ENCODE results near the gene INPPL1.
"Not testable (repeated sequence)": the region's sequence is repeated elsewhere in the genome, so short reads cannot be mapped to it uniquely, and the experiment has no call there.

INPPL1 gene, protein sequence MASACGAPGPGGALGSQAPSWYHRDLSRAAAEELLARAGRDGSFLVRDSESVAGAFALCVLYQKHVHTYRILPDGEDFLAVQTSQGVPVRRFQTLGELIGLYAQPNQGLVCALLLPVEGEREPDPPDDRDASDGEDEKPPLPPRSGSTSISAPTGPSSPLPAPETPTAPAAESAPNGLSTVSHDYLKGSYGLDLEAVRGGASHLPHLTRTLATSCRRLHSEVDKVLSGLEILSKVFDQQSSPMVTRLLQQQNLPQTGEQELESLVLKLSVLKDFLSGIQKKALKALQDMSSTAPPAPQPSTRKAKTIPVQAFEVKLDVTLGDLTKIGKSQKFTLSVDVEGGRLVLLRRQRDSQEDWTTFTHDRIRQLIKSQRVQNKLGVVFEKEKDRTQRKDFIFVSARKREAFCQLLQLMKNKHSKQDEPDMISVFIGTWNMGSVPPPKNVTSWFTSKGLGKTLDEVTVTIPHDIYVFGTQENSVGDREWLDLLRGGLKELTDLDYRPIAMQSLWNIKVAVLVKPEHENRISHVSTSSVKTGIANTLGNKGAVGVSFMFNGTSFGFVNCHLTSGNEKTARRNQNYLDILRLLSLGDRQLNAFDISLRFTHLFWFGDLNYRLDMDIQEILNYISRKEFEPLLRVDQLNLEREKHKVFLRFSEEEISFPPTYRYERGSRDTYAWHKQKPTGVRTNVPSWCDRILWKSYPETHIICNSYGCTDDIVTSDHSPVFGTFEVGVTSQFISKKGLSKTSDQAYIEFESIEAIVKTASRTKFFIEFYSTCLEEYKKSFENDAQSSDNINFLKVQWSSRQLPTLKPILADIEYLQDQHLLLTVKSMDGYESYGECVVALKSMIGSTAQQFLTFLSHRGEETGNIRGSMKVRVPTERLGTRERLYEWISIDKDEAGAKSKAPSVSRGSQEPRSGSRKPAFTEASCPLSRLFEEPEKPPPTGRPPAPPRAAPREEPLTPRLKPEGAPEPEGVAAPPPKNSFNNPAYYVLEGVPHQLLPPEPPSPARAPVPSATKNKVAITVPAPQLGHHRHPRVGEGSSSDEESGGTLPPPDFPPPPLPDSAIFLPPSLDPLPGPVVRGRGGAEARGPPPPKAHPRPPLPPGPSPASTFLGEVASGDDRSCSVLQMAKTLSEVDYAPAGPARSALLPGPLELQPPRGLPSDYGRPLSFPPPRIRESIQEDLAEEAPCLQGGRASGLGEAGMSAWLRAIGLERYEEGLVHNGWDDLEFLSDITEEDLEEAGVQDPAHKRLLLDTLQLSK

DNA sequence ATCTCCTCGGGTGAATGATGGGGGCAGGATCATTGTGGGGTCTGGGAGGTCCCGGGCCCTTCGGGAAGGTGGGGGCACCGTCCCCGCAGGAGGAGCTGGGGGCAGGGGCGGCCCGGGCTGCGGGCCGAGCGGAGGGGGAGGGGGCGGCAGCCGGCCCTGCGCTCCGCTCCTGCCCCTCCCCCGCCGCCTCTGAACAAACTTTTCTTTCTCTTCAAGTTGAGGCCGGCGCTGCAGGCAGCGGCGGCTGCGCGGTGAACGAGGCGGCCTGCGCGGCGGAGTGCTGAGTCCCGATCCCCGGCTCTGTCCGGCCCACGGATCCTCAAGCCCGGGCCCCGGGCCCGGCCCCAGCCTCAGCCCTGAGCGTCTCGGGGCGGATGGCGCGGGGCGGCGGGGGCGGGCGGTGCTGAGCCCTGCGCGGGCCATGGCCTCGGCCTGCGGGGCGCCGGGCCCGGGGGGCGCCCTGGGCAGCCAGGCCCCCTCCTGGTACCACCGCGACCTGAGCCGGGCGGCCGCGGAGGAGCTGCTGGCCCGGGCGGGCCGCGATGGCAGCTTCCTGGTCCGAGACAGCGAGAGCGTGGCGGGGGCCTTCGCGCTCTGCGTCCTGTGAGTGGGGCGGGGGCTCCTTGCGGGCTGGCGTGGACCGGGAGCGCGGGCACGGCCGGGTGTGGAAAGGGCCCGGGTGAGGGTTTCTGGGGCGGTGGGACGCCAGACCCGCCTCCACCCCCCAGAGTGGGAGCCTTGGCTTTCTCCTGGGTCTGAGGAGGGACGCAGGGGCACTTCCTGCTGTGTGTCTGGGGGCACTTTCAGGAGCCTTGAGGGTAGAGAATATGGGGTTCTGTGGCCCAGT, at the start of gene INPPL1:
Gene INPPL1 (plus strand): TSS at position 204 of the 847 bp plus-strand sequence. CDS start 218 bp downstream, at position 422.
- TF ChIP-seq, protein P1, sequence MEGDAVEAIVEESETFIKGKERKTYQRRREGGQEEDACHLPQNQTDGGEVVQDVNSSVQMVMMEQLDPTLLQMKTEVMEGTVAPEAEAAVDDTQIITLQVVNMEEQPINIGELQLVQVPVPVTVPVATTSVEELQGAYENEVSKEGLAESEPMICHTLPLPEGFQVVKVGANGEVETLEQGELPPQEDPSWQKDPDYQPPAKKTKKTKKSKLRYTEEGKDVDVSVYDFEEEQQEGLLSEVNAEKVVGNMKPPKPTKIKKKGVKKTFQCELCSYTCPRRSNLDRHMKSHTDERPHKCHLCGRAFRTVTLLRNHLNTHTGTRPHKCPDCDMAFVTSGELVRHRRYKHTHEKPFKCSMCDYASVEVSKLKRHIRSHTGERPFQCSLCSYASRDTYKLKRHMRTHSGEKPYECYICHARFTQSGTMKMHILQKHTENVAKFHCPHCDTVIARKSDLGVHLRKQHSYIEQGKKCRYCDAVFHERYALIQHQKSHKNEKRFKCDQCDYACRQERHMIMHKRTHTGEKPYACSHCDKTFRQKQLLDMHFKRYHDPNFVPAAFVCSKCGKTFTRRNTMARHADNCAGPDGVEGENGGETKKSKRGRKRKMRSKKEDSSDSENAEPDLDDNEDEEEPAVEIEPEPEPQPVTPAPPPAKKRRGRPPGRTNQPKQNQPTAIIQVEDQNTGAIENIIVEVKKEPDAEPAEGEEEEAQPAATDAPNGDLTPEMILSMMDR (IDR thresholded peaks at IDR 0.05; ENCODE audit: low read length, missing control alignments), result no peak
- peak; percentile 37 for DNase-seq (ENCODE audit: low read depth)
- peak within 1 kb of the TSS; percentile 96 for H3K4me3 ChIP-seq (replicated peaks; ENCODE audit: low read depth, low read length)

DNA sequence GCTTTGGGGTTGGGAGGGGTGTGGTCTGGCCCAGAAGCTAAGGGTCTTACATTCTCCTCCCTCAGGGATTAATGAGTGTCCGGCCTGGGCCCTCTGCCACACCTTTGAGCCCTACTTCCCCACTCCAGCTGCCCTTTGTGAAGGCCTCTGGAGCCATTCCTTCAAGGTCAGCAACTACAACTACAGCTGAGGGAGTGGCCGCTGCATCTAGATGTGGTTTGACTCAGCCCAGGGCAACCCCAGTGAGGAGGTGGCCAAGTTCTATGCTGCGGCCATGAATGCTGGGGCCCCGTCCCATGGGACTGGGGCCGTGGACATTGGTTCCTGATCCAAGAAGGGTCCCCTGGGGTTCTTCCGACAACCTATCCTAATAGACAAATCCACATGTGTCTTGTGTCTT, 46.9 kb upstream of the INPPL1 start:
- DNase-seq (ENCODE audit: low read depth), result no peak
- H3K4me3 ChIP-seq (replicated peaks; ENCODE audit: low read depth, low read length), result no peak overlapping the region
- TF ChIP-seq, protein P1 (IDR thresholded peaks at IDR 0.05; ENCODE audit: low read length, missing control alignments), result no peak

DNA sequence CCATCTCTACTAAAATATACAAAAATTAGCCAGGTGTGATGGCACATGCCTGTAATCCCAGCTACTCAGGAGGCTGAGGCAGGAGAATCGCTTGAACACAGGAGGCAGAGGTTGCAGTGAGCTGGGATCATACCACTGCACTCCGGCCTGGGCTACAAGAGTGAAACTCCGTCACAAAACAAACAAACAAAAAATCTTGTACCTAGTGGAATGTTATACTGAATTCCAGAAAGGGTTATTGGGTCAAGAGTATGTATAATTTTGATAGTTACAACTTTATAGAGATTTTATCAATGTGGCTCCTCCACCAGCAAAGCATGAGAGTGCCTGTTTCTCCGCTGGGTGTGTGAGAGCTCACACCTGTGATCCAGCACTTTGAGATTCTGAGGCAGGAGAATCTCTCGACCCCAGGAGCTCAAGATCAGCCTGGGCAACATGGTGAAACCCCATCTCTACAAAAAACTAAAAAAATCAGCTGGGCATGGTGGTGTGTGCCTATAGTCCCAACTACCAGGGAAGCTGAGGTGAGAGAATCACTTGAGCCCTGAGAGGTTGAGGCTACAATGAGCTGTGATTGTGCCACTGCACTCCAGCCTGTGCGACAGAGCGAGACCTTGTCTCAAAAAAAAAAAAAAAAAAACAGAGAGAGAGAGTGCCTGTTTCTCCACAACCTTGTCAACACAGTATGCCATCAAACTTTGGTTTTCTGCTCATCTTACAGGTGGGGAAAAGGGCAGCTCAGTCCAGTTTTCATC, 45.3 kb upstream of the INPPL1 start:
- TF ChIP-seq, protein P1 (IDR thresholded peaks at IDR 0.05; ENCODE audit: low read length, missing control alignments), result no peak
- no peak overlapping the region for H3K4me3 ChIP-seq (replicated peaks; ENCODE audit: low read depth, low read length)
- no peak for DNase-seq (ENCODE audit: low read depth)

DNA sequence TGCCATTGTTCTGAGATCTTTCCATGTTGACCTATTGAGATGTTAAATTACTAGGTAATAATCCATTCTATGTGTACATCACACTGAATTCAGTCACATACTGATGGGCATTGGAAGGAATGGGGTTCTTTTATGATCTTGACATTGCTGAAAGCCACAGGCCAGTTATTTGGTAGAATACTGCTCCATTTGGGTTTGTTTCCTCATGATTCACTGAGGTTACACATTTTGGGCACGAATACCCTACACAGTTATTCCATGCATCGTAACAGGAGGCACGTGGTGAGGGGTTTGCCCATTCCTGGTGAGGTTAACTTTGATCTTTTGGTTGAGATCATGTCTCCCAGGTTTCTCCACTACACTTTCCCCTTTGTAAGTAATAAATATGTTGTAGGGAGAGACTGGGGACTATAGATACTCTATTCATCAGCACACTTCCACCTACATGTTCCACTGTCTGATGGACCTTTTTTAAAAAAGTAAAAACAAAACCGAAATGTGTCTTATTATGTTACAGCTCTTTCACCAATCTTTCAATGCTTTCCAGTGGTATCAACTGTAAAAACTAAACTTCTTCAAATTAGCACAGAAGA, 44.7 kb upstream of the INPPL1 start:
- H3K4me3 ChIP-seq (replicated peaks; ENCODE audit: low read depth, low read length), result no peak overlapping the region
- TF ChIP-seq, protein P1 (IDR thresholded peaks at IDR 0.05; ENCODE audit: low read length, missing control alignments), result no peak
- no peak for DNase-seq (ENCODE audit: low read depth)

DNA sequence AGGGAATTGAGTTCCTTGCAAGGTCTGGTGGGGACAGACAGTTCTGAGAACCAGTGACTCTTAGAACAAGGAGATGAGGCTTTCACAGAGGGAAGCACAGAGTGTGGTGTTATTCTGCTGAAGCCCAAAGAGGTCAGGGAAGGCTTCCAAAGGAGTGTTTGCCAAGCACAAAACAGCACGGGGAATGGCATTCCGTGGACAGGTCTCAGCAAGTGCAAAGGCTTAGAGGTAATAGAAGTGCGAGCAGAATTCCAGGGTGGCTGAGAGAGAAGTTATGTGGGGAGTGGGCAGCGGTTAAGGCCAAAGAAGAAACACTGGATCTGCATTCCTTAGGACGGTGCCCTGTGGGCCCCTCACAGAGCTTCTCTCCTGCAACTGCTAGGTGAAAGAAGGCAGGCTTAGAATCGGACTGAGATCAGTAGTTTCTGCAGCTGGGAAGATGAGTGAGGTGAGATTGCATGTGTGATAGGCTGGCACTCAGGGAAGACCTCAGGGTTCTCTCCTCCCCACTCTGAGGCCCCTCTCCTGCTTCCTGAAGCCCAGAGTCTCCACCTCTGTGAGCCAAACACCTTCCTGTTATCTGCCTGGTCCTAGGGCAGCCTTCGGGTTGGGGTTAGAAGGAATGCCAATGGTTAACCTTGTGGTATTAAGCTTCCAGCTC, 43.5 kb upstream of the INPPL1 start:
- not testable (repeated sequence) for DNase-seq (ENCODE audit: low read depth); H3K4me3 ChIP-seq (replicated peaks; ENCODE audit: low read depth, low read length)

DNA sequence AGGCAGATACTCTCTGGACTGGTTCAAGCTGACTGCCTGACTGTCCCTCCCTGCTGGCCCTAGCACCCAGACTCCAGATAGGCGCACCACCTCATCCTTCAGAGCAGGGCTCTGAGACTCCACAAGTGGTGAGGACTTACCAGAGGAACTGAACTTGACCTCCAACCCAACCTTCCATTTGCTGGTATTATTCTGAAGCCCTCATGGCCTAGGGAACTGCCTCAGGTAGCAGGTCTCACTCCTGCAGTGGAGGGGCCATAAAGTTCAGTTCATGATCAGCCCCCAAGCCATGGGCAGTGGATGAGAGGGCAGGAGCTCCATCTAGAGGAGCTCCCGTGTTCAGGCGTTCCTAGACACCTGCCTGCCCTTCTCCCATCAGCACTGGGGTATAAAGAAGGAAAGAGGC, 43.0 kb upstream of the INPPL1 start:
- H3K4me3 ChIP-seq (replicated peaks; ENCODE audit: low read depth, low read length); DNase-seq (ENCODE audit: low read depth): not testable (repeated sequence)
- TF ChIP-seq, protein P1 (IDR thresholded peaks at IDR 0.05; ENCODE audit: low read length, missing control alignments), result peak; percentile 3
